Cardiac muscle cell (in vitro differentiated cells and primary cell): ENCODE measurements around the gene SHPK. TPM values are rescaled to one million over a fixed set of nuclear protein-coding genes. Genes with fewer than 3 reads are reported as not detected.

ENCODE experiments used
- DNase-seq, 2 donors: peaks; one replicate each; pipeline versions ENCODE4 v3.0.0 to v3.0.0-alpha.2; 2010 to 2017; ENCODE audit warnings: low read depth in 1 of 2, low spot score in 1 of 2
- H3K27ac ChIP-seq: fragments of 200-600 bp; sonication (generic); 2 replicates; pipeline ENCODE4 v1.5.1; 2016
- H3K27me3 ChIP-seq: fragments of 200-600 bp; sonication (generic); 2 replicates; pipeline ENCODE4 v1.6.0; 2016; ENCODE audit warnings: control low read depth
- H3K36me3 ChIP-seq: fragments of 200-600 bp; sonication (generic); 2 replicates; pipeline ENCODE4 v1.5.1; 2016; ENCODE audit warnings: control low read depth
- H3K4me1 ChIP-seq: fragments of 200-600 bp; sonication (generic); 2 replicates; pipeline ENCODE4 v1.8.1; 2017; ENCODE audit warnings: low read depth, mild to moderate bottlenecking, mixed run types
- H3K4me3 ChIP-seq: fragments of 200-600 bp; sonication (generic); 2 replicates; pipeline ENCODE4 v1.5.1; 2016; ENCODE audit warnings: mild to moderate bottlenecking
- H3K9me3 ChIP-seq: fragments of 200-600 bp; sonication (generic); 2 replicates; pipeline ENCODE4 v1.5.1; 2017; ENCODE audit warnings: low read depth, mild to moderate bottlenecking, control low read depth
- polyA plus RNA-seq: library from polyadenylated mRNA; unstranded; fragments of >200 nt; fragmentation: Nextera tagmentation; extraction: Ambion mirVana; gene quantifications from 2 replicates; pipeline ENCODE4 v1.2.1, GENCODE V29; 2016
- total RNA-seq: library from RNA; depleted of rRNA; stranded (reverse); fragments of >200 nt; gene quantifications from 2 replicates; pipeline ENCODE4 v1.2.3, GENCODE V29; 2016
- TF ChIP-seq, protein P1 (sequence below): IDR thresholded peaks from 2 replicates; pipeline ENCODE4 v1.5.1; 2012; ENCODE audit warnings: low read depth, mild to moderate bottlenecking, low read length

SHPK gene
- total and polyA plus RNA-seq, 2 experiments from 2014 or later: 3.6 to 8.8 TPM

DNA sequence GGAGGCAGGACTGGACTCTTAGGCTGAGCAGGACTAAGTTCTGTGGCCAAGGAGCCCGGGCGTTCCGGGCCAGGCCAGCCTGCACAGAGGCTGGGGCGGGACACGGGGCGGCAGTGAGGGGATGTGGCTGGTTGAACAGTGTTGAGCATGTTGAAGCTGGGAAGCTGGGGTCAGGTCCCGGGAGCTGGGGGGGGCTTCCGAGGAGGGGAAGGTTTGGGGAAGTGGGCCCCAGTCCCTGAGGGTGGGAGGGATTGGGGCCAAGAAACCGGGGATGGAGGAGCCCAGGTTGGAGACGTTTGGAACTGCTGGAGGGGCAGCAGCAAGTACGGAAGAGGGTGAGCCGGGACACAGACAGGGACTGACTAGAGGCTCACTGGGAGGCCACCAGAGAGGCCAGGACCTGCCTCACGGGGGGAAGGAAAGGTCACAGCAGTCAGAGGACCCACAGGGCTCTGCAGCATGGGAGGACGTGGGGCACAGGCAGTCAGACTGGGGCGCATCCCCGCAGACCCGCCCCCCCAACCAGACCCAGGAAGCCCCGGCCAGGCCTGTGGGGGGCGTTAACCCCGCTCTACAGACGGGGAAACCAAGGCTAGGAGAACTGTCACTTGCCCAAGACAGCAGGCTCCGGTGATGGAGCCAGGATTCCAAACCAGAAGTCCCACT is 22.9 kb upstream of the SHPK start:
- no peaks in the 10 kb centered on the region for H3K36me3 ChIP-seq
- peaks cover 23% of the 10 kb centered on the region for H3K4me1 ChIP-seq
- H3K4me3 ChIP-seq: no peak overlapping the region
- TF ChIP-seq, protein P1, sequence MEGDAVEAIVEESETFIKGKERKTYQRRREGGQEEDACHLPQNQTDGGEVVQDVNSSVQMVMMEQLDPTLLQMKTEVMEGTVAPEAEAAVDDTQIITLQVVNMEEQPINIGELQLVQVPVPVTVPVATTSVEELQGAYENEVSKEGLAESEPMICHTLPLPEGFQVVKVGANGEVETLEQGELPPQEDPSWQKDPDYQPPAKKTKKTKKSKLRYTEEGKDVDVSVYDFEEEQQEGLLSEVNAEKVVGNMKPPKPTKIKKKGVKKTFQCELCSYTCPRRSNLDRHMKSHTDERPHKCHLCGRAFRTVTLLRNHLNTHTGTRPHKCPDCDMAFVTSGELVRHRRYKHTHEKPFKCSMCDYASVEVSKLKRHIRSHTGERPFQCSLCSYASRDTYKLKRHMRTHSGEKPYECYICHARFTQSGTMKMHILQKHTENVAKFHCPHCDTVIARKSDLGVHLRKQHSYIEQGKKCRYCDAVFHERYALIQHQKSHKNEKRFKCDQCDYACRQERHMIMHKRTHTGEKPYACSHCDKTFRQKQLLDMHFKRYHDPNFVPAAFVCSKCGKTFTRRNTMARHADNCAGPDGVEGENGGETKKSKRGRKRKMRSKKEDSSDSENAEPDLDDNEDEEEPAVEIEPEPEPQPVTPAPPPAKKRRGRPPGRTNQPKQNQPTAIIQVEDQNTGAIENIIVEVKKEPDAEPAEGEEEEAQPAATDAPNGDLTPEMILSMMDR: no peak
- H3K27ac ChIP-seq: peak overlapping the region; percentile 88
- no peak for DNase-seq
- H3K9me3 ChIP-seq: no peaks in the 10 kb centered on the region
- no peaks in the 10 kb centered on the region for H3K27me3 ChIP-seq

DNA sequence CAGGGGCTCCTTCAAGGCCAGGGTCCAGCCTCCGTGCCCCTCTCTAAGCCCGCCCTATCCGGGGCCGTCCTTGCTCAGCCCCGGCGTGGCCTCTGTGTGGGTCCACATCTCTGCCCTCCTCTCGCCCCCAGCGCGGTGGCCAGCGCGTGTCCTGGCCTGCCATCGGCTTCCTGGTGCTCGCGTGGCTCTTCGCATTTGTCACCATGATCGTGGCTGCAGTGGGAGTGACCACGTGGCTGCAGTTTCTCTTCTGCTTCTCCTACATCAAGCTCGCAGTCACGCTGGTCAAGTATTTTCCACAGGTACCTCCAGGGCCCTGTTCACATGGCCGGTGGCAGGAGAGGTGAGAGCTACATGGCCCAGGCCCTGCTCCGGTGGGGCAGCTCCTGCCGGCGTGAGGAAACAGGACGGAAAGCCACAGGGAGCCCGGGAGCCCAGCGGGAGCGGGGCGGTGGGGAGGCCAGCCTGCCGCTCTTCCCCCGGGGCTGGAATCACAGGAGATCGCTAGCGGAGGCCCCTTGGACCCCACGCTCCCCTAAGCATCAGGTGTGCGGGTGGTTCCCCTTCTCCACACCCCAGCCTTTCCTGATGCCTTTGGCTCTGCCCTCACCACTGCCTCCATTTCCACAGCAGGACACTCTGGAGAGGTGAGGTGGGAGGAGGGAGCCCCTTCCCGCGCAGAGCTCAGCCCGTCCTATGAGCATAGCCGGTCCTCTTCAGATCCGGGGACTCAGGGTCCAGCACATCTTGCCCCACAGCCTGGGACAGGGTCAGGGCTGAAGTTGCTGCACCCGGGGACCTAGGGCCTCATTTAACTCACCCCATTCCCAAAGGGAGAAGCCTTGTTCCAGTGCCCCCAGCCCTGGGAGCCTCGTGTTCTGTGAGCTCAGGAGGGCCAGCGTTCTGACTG is 22.1 kb upstream of the SHPK start:
- H3K36me3 ChIP-seq: no peaks in the 10 kb centered on the region
- H3K4me3 ChIP-seq: no peak overlapping the region
- H3K27me3 ChIP-seq: no peaks in the 10 kb centered on the region
- H3K9me3 ChIP-seq: no peaks in the 10 kb centered on the region
- TF ChIP-seq, protein P1: no peak
- DNase-seq: no peak
- H3K27ac ChIP-seq: peak overlapping the region; percentile 88
- peaks cover 23% of the 10 kb centered on the region for H3K4me1 ChIP-seq

DNA sequence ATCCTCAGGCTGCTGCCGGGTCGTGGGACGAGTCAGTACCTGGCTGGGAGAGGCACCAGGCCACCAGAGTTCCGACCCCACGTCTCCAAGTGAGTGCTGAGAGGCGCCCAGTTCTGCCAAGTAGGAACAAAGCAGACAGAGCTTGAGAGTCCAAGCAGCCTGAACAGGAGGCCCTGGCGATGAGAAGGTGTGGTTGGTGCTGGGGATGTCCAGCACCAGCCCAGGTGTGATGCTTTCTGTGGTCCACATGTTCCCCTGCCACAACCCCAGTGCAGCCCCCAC is 21.5 kb upstream of the SHPK start:
- Histone ChIP-seq H3K27ac (no peak overlapping the region), H3K4me3 (no peak overlapping the region), H3K9me3 (no peaks in the 10 kb centered on the region), H3K4me1 (peaks cover 23% of the 10 kb centered on the region), H3K27me3 (no peaks in the 10 kb centered on the region), H3K36me3 (no peaks in the 10 kb centered on the region)
- TF ChIP-seq, protein P1: no peak
- DNase-seq: no peak

DNA sequence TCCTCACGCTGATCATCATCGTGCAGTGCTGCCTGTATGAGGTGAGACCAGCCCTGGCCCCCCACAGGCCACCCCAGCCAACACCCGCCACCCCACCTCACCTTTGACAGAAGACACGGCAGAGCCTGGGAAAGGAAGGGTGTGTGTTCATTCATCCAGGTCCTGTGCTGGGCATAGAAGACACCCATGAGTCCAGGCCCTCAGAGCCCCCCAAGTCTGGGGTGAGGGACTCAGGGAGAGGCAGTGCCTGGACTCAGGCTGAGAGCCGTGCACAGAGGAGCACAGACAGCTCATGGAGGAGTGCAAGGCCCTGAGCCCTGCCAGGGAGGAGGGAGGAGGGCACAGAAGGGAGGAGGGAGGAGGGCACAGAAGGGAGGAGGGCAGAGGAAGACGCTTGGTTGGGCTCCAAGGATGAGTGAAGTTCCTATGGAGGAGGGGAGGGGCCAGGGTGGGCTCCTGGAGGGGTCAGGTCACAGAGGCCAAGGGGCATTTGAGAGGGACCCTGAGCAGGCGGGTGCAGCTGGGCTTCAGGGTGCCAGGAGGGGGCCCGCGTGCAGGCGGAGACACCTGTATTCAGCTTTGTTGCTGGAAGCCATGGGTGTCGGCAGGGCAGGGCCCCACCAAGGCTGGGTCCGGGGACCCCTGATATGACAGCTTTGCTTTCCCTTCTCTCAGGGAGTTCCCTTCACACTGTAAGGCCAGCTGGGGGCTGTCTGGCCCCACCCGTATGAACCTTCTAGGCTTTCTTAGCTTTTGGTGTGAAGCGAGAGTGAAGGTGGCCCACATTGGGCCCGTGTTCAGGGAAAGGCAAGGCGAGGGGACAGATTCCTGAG is 20.9 kb upstream of the SHPK start:
- H3K27ac ChIP-seq: no peak overlapping the region
- no peaks in the 10 kb centered on the region for H3K36me3 ChIP-seq
- TF ChIP-seq, protein P1: no peak

DNA sequence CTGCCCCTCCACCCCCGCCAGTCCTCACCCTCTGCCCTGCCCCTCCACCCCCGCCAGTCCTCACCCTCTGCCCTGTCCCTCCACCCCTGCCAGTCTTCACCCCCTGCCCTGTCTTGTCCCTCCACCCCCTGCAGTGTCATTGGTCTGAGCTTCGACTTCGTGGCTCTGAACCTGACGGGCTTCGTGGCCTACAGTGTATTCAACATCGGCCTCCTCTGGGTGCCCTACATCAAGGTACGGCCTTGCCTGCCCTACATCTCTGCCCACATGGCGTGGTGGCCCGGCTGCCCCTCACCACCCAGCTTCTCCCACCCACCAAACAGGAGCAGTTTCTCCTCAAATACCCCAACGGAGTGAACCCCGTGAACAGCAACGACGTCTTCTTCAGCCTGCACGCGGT is 20.3 kb upstream of the SHPK start:
- H3K9me3 ChIP-seq: no peaks in the 10 kb centered on the region
- no peak overlapping the region for H3K27ac ChIP-seq
- no peaks in the 10 kb centered on the region for H3K36me3 ChIP-seq
- H3K4me1 ChIP-seq: peaks cover 20% of the 10 kb centered on the region
- no peak for DNase-seq
- H3K27me3 ChIP-seq: no peaks in the 10 kb centered on the region
- H3K4me3 ChIP-seq: no peak overlapping the region
- TF ChIP-seq, protein P1: no peak

More for the DNA sequence above, 20.9 kb upstream of the SHPK start:
- no peak for DNase-seq
- Histone ChIP-seq H3K27me3 (no peaks in the 10 kb centered on the region), H3K4me1 (peaks cover 23% of the 10 kb centered on the region), H3K4me3 (no peak overlapping the region), H3K9me3 (no peaks in the 10 kb centered on the region)
